HUES6 (cell line): ENCODE data around the gene XIRP2.

Source experiments
- H3K27ac ChIP-seq: 2 replicates; pipeline ENCODE4 v1.7.0; 2013; ENCODE audit warnings: low read depth, mild to moderate bottlenecking, low read length, inconsistent platforms
- H3K27me3 ChIP-seq: 2 replicates; pipeline ENCODE4 v1.6.1; 2013; ENCODE audit warnings: low read length; ENCODE audit not compliant: control insufficient read depth, insufficient read depth
- H3K36me3 ChIP-seq: 2 replicates; pipeline ENCODE4 v1.6.1; 2013; ENCODE audit warnings: low read length; ENCODE audit not compliant: control insufficient read depth, insufficient read depth
- H3K4me1 ChIP-seq: 2 replicates; pipeline ENCODE4 v1.6.1; 2013; ENCODE audit warnings: low read length; ENCODE audit not compliant: control insufficient read depth, insufficient read depth
- H3K4me3 ChIP-seq: 2 replicates; pipeline ENCODE4 v1.5.1; 2013; ENCODE audit warnings: low read depth, low read length
- H3K9ac ChIP-seq: one replicate; pipeline ENCODE4 v1.6.1; 2013; ENCODE audit warnings: mild to moderate bottlenecking, low read length
- H3K9me3 ChIP-seq: 2 replicates; pipeline ENCODE4 v1.6.1; 2013; ENCODE audit warnings: low read depth, low read length; ENCODE audit not compliant: control insufficient read depth, insufficient read depth

Gene XIRP2

DNA sequence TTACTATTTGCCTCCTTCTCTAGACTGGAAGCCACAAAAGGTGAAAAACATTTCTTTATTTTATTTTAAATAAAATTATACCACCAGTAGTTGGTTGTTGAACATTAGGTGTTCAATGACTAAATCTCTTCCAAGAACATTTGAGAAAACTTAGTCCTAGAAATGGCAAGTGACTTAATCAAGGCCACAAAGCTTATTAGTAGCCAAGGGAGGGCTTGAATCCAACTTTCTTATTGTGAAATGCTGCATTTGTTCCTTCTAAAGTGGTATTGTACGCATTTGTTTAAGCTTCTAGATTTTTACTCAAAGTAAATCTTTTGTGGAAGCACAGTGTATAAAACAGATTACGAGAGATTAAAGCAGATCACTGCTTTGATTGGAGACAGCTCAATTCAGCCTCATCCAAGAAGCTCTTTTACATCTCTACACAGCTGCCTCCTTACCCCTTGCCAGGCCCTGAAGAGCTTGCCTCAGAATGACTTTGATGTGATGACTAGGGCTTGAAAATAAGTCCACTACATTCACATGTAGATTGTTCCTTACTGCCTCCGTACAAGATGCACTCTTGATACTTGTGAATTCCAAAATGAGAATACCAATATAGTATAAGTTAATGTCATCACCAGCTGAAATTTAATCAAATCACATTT lies 244.8 kb downstream of the XIRP2 start:
- Histone ChIP-seq H3K36me3 (no peaks in the 10 kb centered on the region), H3K9ac (no peak overlapping the region), H3K27ac (no peak overlapping the region), H3K4me1 (no peaks in the 10 kb centered on the region), H3K9me3 (no peaks in the 10 kb centered on the region), H3K27me3 (no peaks in the 10 kb centered on the region), H3K4me3 (no peak overlapping the region)

- Histone ChIP-seq H3K4me1 (no peaks in the 10 kb centered on the region), H3K27me3 (no peaks in the 10 kb centered on the region), H3K27ac (no peak overlapping the region)
Observed at GRCh38 chr2:167133614-167134013, 245.3 kb downstream of the XIRP2 start.

GRCh38 chr2:167134381-167135072 lies 246.2 kb downstream of the XIRP2 start:
- no peaks in the 10 kb centered on the region for H3K4me1 ChIP-seq
- no peaks in the 10 kb centered on the region for H3K27me3 ChIP-seq
- no peak overlapping the region for H3K27ac ChIP-seq
- no peak overlapping the region for H3K4me3 ChIP-seq
- H3K36me3 ChIP-seq, result no peaks in the 10 kb centered on the region
- H3K9me3 ChIP-seq, result no peaks in the 10 kb centered on the region
- H3K9ac ChIP-seq, result no peak overlapping the region

More at GRCh38 chr2:167133614-167134013, 245.3 kb downstream of the XIRP2 start:
- no peak overlapping the region for H3K4me3 ChIP-seq
- H3K9ac ChIP-seq, result no peak overlapping the region
- H3K36me3 ChIP-seq, result no peaks in the 10 kb centered on the region
- H3K9me3 ChIP-seq, result no peaks in the 10 kb centered on the region

DNA sequence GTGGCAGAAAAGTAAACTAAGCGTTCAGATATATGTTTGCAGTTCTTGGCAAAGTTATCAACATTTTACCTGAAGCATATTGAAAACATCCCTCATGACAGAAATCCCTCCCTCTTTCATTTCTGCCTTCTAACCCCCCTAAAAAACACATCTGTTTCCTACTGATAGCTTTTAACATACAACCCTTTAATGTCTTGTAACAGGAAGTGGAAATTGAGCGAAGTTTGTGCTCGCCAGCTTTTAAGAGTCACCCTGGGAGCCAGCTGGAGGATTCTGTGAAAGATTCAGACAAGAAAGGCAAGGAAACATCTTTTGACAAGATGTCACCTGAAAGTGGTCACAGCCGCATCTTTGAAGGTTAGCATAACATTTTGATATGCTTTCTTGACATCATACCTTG lies 247.4 kb downstream of the XIRP2 start:
- no peaks in the 10 kb centered on the region for H3K27me3 ChIP-seq
- H3K4me3 ChIP-seq, result no peak overlapping the region
- no peak overlapping the region for H3K27ac ChIP-seq
- H3K9me3 ChIP-seq, result no peaks in the 10 kb centered on the region
- H3K36me3 ChIP-seq, result no peaks in the 10 kb centered on the region
- H3K4me1 ChIP-seq, result no peaks in the 10 kb centered on the region
- H3K9ac ChIP-seq, result no peak overlapping the region

DNA sequence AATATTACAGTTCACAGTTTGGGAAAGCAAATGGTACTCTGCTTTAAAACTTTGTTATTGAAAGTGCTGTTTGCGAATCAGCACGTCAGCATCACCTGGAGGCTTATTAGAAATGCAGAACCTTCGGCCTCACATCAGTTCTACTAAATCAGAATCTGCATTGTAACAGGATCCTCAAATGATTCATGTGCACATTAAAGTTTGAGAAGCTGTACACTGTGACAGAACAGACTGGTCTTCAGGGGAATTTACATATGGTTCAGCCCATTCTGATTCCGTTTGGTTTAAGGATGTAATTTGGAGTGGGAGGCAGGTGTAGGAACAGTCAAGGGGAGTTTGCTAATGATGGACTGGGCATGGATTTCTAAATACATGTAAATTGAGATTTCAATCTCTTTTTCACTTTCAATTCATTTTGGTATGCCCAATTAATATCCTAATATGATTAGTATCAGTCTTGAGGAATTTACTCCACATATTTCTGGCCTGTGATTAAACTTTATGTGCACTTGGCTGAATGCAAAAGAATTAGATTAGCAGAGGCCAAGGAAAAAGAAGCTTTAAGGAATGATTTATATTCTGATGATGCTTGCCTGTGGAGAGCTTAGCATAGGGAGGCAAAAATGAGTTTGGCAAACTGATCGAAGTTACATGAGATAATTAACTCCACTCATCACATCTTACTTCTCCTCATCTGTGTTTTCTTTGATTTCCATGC lies 248.8 kb downstream of the XIRP2 start:
- Histone ChIP-seq H3K9me3 (no peaks in the 10 kb centered on the region), H3K4me1 (no peaks in the 10 kb centered on the region), H3K27me3 (no peaks in the 10 kb centered on the region), H3K9ac (no peak overlapping the region), H3K4me3 (no peak overlapping the region), H3K27ac (no peak overlapping the region), H3K36me3 (no peaks in the 10 kb centered on the region)

GRCh38 chr2:167140330-167140729 lies 252.1 kb downstream of the XIRP2 start:
- Histone ChIP-seq H3K4me1 (no peaks in the 10 kb centered on the region), H3K27me3 (no peaks in the 10 kb centered on the region), H3K4me3 (no peak overlapping the region), H3K9me3 (no peaks in the 10 kb centered on the region), H3K27ac (no peak overlapping the region), H3K9ac (no peak overlapping the region), H3K36me3 (no peaks in the 10 kb centered on the region)

DNA sequence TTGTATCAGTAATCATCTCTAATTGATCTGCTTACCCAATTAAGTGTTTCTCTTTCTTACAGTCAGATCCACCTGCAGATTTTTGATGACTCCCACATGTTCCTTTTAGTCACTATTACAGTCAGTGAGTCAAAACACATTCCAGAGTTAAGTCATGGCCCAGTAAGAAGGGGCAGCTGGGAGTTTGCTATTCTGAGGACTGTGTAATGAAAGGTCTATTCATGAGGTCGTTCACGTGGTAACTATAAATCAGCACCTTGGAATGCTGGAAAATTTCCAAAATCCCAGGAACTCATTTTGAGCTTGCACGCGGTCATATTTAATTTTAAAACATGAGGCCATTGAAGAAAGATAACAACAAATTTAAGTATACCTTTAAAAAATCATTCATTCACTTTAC lies 252.5 kb downstream of the XIRP2 start:
- Histone ChIP-seq H3K9ac (no peak overlapping the region), H3K27me3 (no peaks in the 10 kb centered on the region), H3K9me3 (no peaks in the 10 kb centered on the region), H3K27ac (no peak overlapping the region), H3K4me3 (no peak overlapping the region), H3K36me3 (no peaks in the 10 kb centered on the region), H3K4me1 (no peaks in the 10 kb centered on the region)

DNA sequence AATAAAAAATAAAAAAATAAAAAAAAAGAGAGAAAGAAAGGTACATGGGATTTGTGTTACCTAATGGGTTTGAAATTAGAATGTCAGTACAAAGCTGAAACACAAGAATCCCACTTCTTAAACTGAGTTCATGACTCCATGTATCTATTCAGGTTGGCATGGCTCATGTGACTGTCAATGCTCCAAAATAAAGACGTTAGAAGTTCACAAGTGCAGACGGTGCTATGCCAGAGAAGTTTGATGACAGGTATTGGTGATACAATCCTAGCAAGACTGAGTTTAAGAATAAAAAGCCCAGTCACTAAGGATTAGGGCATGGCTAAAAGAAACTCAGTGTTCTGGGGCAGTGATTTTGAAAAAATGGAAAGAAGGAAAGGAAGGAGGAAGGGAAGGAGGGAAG lies 254.3 kb downstream of the XIRP2 start:
- H3K4me1 ChIP-seq, result no peaks in the 10 kb centered on the region
- H3K27ac ChIP-seq, result no peak overlapping the region
- no peak overlapping the region for H3K9ac ChIP-seq
- H3K9me3 ChIP-seq, result no peaks in the 10 kb centered on the region
- no peak overlapping the region for H3K4me3 ChIP-seq
- no peaks in the 10 kb centered on the region for H3K36me3 ChIP-seq
- H3K27me3 ChIP-seq, result no peaks in the 10 kb centered on the region

GRCh38 chr2:167144179-167144898 lies 256.1 kb downstream of the XIRP2 start:
- Histone ChIP-seq H3K4me3 (no peak overlapping the region), H3K27me3 (no peaks in the 10 kb centered on the region), H3K9ac (no peak overlapping the region), H3K4me1 (no peaks in the 10 kb centered on the region), H3K27ac (no peak overlapping the region), H3K36me3 (no peaks in the 10 kb centered on the region), H3K9me3 (no peaks in the 10 kb centered on the region)

DNA sequence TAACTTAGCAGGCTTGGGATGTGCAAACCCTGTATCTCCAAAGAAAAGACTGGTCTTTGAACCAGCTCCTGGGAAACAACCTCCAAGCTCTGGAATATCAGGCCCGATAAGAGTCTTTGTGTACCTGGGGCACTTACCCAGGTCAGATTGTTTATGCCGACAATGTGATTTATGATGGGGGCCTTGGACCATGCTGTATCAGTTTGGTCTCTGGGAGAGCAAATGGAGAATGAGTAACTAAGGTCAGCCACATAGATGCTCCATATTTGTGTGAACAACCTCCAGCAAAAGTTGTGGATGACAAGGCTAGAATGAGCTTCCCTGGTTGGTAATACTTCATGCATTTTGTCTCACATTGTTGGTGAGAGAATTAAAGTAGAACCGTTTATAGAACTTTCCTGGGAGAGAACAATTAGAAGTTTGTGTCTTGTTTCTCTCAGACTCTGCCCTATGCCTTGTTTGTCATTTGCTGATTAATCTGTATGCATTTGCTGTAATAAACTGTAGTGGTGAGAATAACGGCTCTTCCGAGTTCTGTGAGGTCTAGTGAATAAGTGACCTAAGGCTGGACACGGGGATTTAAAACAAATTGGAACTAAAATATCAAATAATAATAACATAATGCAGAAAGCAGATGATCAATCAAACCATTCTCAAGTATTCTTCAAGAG lies 259.1 kb downstream of the XIRP2 start:
- Histone ChIP-seq H3K36me3 (no peaks in the 10 kb centered on the region), H3K4me3 (no peak overlapping the region), H3K9me3 (no peaks in the 10 kb centered on the region), H3K27ac (no peak overlapping the region), H3K27me3 (no peaks in the 10 kb centered on the region), H3K9ac (no peak overlapping the region), H3K4me1 (no peaks in the 10 kb centered on the region)
